Caco-2 (cell line): Measurements from ENCODE around the gene SDR42E2. TPM values are rescaled to one million over a fixed set of nuclear protein-coding genes. Genes with fewer than 3 reads are reported as not detected.
"Not testable (repeated sequence)": the region's sequence is repeated elsewhere in the genome, so short reads cannot be mapped to it uniquely, and the experiment has no call there.

Experiments
- BruUV-seq: library from RNA; stranded (reverse); fragments of 400-500 nt; replicated peaks from 2 replicates; lab custom pipeline; 2021; lab: Mats Ljungman, UMichigan
- CTCF ChIA-PET: fragments of 300-600 bp; sonication (Branson Sonifier 250); formaldehyde crosslinking; loops from one replicate; lab custom pipeline; 2022; ENCODE audit warnings: antibody characterized with exemption; lab: Charles Lee
- POLR2A ChIA-PET: fragments of 300-600 bp; sonication (Branson Sonifier 250); formaldehyde crosslinking; loops from one replicate; lab custom pipeline; 2022; ENCODE audit warnings: antibody characterized with exemption; lab: Charles Lee
- DNase-seq, 2 experiments: peaks; one replicate each; pipeline versions ENCODE4 v3.0.0 to v3.0.0-alpha.2; 2020 to 2022
- H3K27me3 ChIP-seq: replicated peaks from 2 replicates; pipeline ENCODE4 v1.6.0; 2011; ENCODE audit warnings: low read length; ENCODE audit not compliant: control insufficient read depth, insufficient read depth
- H3K36me3 ChIP-seq: 2 replicates; pipeline ENCODE4 v1.5.1; 2011; ENCODE audit warnings: low read length; ENCODE audit not compliant: control insufficient read depth, insufficient read depth
- H3K4me1 ChIP-seq: fragments of 250-450 bp; sonication (Bioruptor Pico); 2 replicates; pipeline ENCODE4 v1.5.1; 2020; ENCODE audit warnings: mild to moderate bottlenecking
- H3K4me3 ChIP-seq: 2 replicates; pipeline ENCODE4 v1.5.1; 2011; ENCODE audit warnings: low read depth, mild to moderate bottlenecking, control low read depth, low read length
- H3K9me3 ChIP-seq: fragments of 250-450 bp; sonication (Bioruptor Pico); 2 replicates; pipeline ENCODE4 v1.5.1; 2020; ENCODE audit warnings: mild to moderate bottlenecking, moderate library complexity
- H3K27ac Mint-ChIP-seq: one replicate; pipeline ENCODE4 v1.8.0; 2022; ENCODE audit warnings: mixed read lengths; ENCODE audit not compliant: unreplicated experiment
- H3K27me3 Mint-ChIP-seq: one replicate; pipeline ENCODE4 v1.8.0; 2022; ENCODE audit warnings: mixed read lengths; ENCODE audit not compliant: insufficient read depth, unreplicated experiment
- H3K36me3 Mint-ChIP-seq: one replicate; pipeline ENCODE4 v1.8.0; 2022; ENCODE audit warnings: mild to moderate bottlenecking, mixed read lengths; ENCODE audit not compliant: insufficient read depth, unreplicated experiment
- H3K4me1 Mint-ChIP-seq: one replicate; pipeline ENCODE4 v1.8.0; 2022; ENCODE audit warnings: low read depth, mixed read lengths; ENCODE audit not compliant: unreplicated experiment
- H3K4me3 Mint-ChIP-seq: one replicate; pipeline ENCODE4 v1.8.0; 2022; ENCODE audit warnings: mild to moderate bottlenecking, moderate library complexity, mixed read lengths; ENCODE audit not compliant: unreplicated experiment
- H3K9me3 Mint-ChIP-seq: one replicate; pipeline ENCODE4 v1.8.0; 2022; ENCODE audit warnings: mixed read lengths; ENCODE audit not compliant: unreplicated experiment
- intact Hi-C: fragments of 100-400 bp; cut with micrococcal nuclease; formaldehyde crosslinking; loops from one replicate; pipeline ENCODE4 v1.10.0; 2022; ENCODE audit not compliant: unreplicated experiment
- total RNA-seq: library from RNA; stranded (reverse); gene quantifications from 2 replicates; pipeline ENCODE4 v1.2.3, GENCODE V29; 2022
- TF ChIP-seq, protein P1 (sequence below), 2 experiments: fragments of 200-600 bp in 1 of 2; IDR thresholded peaks; 1 replicate in 1 of 2; 2 replicates in 1 of 2; pipeline versions ENCODE4 v1.5.1 to v1.8.0; 2011 to 2022; ENCODE audit warnings: antibody characterized with exemption in 1 of 2, control low read depth in 1 of 2, inconsistent platforms in 1 of 2, low read depth in 1 of 2, low read length in 1 of 2, mild to moderate bottlenecking in 1 of 2, moderate library complexity in 1 of 2; ENCODE audit not compliant: insufficient read depth in 1 of 2, severe bottlenecking in 1 of 2, unreplicated experiment in 1 of 2

Gene SDR42E2
- total RNA-seq, 1 experiment from 2014 or later, result not detected

DNA sequence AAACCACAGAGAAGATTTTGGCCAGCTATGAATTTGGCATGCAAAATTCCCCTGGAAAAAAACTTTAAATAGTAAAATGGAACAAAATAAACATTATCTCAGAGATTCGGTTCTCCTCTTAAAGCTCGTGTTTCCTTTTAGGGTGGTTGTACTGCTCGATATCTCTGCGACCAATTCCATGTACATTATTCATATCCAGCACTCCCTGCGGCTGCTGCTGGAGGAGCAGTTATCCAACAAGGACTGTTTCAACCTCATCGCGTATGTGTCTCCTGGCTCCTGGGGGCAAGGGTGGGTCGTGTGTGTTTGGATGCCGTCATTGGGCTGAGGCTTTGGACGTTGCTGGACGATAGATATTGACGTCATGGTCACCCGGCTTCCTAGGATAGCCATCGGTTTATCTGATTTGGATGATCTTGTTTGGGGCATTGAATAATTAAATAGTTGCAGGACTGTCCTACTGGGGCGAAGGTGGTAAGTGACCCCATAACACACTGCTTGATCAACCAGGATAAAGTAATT lies 36.2 kb upstream of the SDR42E2 start:
- ChIA-PET CTCF (interaction anchor here (0.6 kb wide), 1 partner anchor 306 kb away, joined by 5 read pairs; no protein-coding TSS in a partner anchor), POLR2A (no interaction called here)
- DNase-seq, result no peak
- no peaks in the 10 kb centered on the region for H3K36me3 ChIP-seq
- Mint-ChIP-seq H3K4me3 (no peak overlapping the region), H3K27ac (no peak overlapping the region), H3K9me3 (peaks cover 6% of the 10 kb centered on the region), H3K4me1 (no peaks in the 10 kb centered on the region), H3K36me3 (no peaks in the 10 kb centered on the region), H3K27me3 (peaks cover 12% of the 10 kb centered on the region)
- H3K4me1 ChIP-seq, result no peaks in the 10 kb centered on the region
- no TSS peak for BruUV-seq
- TF ChIP-seq, protein P1, sequence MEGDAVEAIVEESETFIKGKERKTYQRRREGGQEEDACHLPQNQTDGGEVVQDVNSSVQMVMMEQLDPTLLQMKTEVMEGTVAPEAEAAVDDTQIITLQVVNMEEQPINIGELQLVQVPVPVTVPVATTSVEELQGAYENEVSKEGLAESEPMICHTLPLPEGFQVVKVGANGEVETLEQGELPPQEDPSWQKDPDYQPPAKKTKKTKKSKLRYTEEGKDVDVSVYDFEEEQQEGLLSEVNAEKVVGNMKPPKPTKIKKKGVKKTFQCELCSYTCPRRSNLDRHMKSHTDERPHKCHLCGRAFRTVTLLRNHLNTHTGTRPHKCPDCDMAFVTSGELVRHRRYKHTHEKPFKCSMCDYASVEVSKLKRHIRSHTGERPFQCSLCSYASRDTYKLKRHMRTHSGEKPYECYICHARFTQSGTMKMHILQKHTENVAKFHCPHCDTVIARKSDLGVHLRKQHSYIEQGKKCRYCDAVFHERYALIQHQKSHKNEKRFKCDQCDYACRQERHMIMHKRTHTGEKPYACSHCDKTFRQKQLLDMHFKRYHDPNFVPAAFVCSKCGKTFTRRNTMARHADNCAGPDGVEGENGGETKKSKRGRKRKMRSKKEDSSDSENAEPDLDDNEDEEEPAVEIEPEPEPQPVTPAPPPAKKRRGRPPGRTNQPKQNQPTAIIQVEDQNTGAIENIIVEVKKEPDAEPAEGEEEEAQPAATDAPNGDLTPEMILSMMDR (IDR thresholded peaks at IDR 0.05; ENCODE audit: insufficient read depth in 1 of 2, low read depth in 1 of 2, low read length in 1 of 2, severe bottlenecking in 1 of 2, unreplicated experiment in 1 of 2), result no peak
- no peaks in the 10 kb centered on the region for H3K9me3 ChIP-seq
- H3K27me3 ChIP-seq, result no peaks in the 10 kb centered on the region
- H3K4me3 ChIP-seq, result no peak overlapping the region
- intact Hi-C loops, result no loop called here

DNA sequence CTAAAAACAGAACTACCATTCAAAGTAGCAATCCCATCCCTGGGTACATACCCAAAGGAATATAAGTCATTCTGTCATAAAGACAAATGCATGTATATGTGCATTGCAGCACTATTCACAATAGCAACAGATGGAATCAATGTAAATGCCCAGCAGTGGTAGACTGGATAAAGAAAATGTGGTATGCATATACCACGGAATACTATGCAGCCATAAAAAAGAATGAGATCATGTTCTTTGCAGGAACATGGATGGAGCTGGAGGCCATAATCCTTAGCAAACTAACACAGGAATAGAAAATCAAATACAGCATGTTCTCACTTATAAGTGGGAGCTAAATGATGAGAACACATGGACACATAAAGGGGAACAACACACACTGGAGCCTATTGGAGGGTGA lies 33.8 kb upstream of the SDR42E2 start:
- H3K4me1 Mint-ChIP-seq, H3K36me3 ChIP-seq, CTCF ChIA-PET, DNase-seq, H3K4me1 ChIP-seq, H3K9me3 Mint-ChIP-seq, H3K4me3 ChIP-seq, H3K27ac Mint-ChIP-seq, H3K27me3 ChIP-seq, intact Hi-C loops, H3K9me3 ChIP-seq, H3K4me3 Mint-ChIP-seq, POLR2A ChIA-PET, H3K36me3 Mint-ChIP-seq, BruUV-seq, H3K27me3 Mint-ChIP-seq: not testable (repeated sequence)

DNA sequence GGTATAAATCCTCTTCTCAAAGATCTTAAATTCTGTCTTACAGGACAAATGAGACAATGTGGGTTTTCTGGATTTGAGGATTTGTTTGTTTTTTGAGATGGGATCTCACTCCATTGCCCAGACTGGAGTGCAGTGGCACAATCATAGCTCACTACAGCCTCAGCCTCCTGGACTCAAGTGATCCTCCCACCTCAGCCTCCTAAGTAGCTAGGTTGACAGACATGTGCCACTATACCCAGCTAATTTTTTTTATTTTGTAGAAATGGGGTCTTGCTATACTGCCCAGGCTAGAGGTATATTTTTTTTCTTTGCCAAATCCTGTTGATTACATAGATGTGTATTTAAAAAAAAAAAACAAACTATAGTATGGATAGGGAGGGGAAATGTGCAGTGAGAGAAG lies 31.8 kb upstream of the SDR42E2 start:
- intact Hi-C loops, result no loop called here
- ChIA-PET CTCF (no interaction called here), POLR2A (no interaction called here)
- TF ChIP-seq, protein P1 (IDR thresholded peaks at IDR 0.05; ENCODE audit: insufficient read depth in 1 of 2, low read depth in 1 of 2, low read length in 1 of 2, severe bottlenecking in 1 of 2, unreplicated experiment in 1 of 2), result no peak
- H3K36me3 Mint-ChIP-seq, result no peaks in the 10 kb centered on the region
- no peak overlapping the region for H3K4me3 Mint-ChIP-seq
- DNase-seq, result no peak
- no peaks in the 10 kb centered on the region for H3K9me3 Mint-ChIP-seq
- BruUV-seq, result no TSS peak
- Histone ChIP-seq H3K9me3 (no peaks in the 10 kb centered on the region), H3K4me3 (no peak overlapping the region), H3K4me1 (no peaks in the 10 kb centered on the region), H3K36me3 (no peaks in the 10 kb centered on the region), H3K27me3 (no peaks in the 10 kb centered on the region)
- no peak overlapping the region for H3K27ac Mint-ChIP-seq
- H3K27me3 Mint-ChIP-seq, result peaks cover 4% of the 10 kb centered on the region
- no peaks in the 10 kb centered on the region for H3K4me1 Mint-ChIP-seq
